Mesenchymal stem cell (in vitro differentiated cells and primary cell): Measurements from ENCODE around the gene PDZRN4.

Source experiments
- DNase-seq: peaks from one replicate; pipeline ENCODE4 v3.0.0-alpha.2; 2013
- H2AFZ ChIP-seq: one replicate; pipeline ENCODE4 v1.6.1; 2013; ENCODE audit warnings: low read depth, mild to moderate bottlenecking, control low read depth, inconsistent platforms, low read length, moderate library complexity
- H2AK5ac ChIP-seq: 2 replicates; pipeline ENCODE4 v1.6.1; 2013; ENCODE audit warnings: low read length, moderate library complexity, mild to moderate bottlenecking, inconsistent platforms; ENCODE audit not compliant: severe bottlenecking
- H2BK120ac ChIP-seq: one replicate; pipeline ENCODE4 v1.6.1; 2013; ENCODE audit warnings: low read depth, mild to moderate bottlenecking, inconsistent platforms, low read length, moderate library complexity
- H2BK12ac ChIP-seq, 2 experiments: one replicate each; pipeline ENCODE4 v1.6.1; 2013; ENCODE audit warnings: inconsistent platforms in 2 of 2, low read length in 2 of 2, mild to moderate bottlenecking in 2 of 2, moderate library complexity in 2 of 2, control low read depth in 1 of 2
- H2BK15ac ChIP-seq: one replicate; pipeline ENCODE4 v1.6.1; 2013; ENCODE audit warnings: mild to moderate bottlenecking, low read depth, inconsistent platforms; ENCODE audit not compliant: poor library complexity, severe bottlenecking
- H2BK5ac ChIP-seq: 2 replicates; pipeline ENCODE4 v1.6.1; 2013; ENCODE audit warnings: low read depth, mild to moderate bottlenecking, low read length, control low read depth, inconsistent platforms; ENCODE audit not compliant: poor library complexity, severe bottlenecking
- H3K14ac ChIP-seq, 2 experiments: one replicate each; pipeline ENCODE4 v1.6.1; 2013; ENCODE audit warnings: inconsistent platforms in 2 of 2, low read length in 2 of 2, control low read depth in 1 of 2, mild to moderate bottlenecking in 1 of 2, moderate library complexity in 1 of 2
- H3K18ac ChIP-seq, 2 experiments: one replicate each; pipeline ENCODE4 v1.6.1; 2013; ENCODE audit warnings: inconsistent platforms in 2 of 2, low read length in 2 of 2, control low read depth in 1 of 2, low read depth in 1 of 2, mild to moderate bottlenecking in 1 of 2
- H3K23ac ChIP-seq, 2 experiments: one replicate each; pipeline ENCODE4 v1.6.1; 2013; ENCODE audit warnings: inconsistent platforms in 2 of 2, low read length in 2 of 2, mild to moderate bottlenecking in 2 of 2, moderate library complexity in 2 of 2, control low read depth in 1 of 2
- H3K27ac ChIP-seq: 2 replicates; pipeline ENCODE4 v1.5.1; 2013; ENCODE audit warnings: mild to moderate bottlenecking, moderate library complexity, low read length, control low read depth, inconsistent platforms; ENCODE audit not compliant: poor library complexity, severe bottlenecking
- H3K27me3 ChIP-seq, 2 experiments: 2 replicates each; pipeline versions ENCODE4 v1.6.1 to v1.7.0; 2013; ENCODE audit warnings: low read length in 2 of 2, mild to moderate bottlenecking in 2 of 2, moderate library complexity in 2 of 2, control low read depth in 1 of 2, inconsistent platforms in 1 of 2; ENCODE audit not compliant: control insufficient read depth in 1 of 2, insufficient read depth in 1 of 2
- H3K36me3 ChIP-seq, 2 experiments: 2 replicates each; pipeline versions ENCODE4 v1.6.1 to v1.7.0; 2013; ENCODE audit warnings: low read length in 2 of 2, control low read depth in 1 of 2, inconsistent platforms in 1 of 2, low read depth in 1 of 2, mild to moderate bottlenecking in 1 of 2; ENCODE audit not compliant: insufficient read depth in 2 of 2, control insufficient read depth in 1 of 2
- H3K4ac ChIP-seq, 2 experiments: one replicate each; pipeline ENCODE4 v1.6.1; 2013; ENCODE audit warnings: inconsistent platforms in 2 of 2, low read length in 2 of 2, mild to moderate bottlenecking in 2 of 2, moderate library complexity in 2 of 2, control low read depth in 1 of 2, low read depth in 1 of 2
- H3K4me1 ChIP-seq: 2 replicates; pipeline ENCODE4 v1.6.1; 2013; ENCODE audit warnings: low read depth, low read length, control low read depth; ENCODE audit not compliant: control insufficient read depth, insufficient read depth
- H3K4me2 ChIP-seq: 2 replicates; pipeline ENCODE4 v1.6.1; 2013; ENCODE audit warnings: low read length, mild to moderate bottlenecking, inconsistent platforms; ENCODE audit not compliant: poor library complexity, severe bottlenecking
- H3K4me3 ChIP-seq, 2 experiments: 2 replicates each; pipeline versions ENCODE4 v1.5.1 to v1.7.0; 2013; ENCODE audit warnings: low read length in 2 of 2, mild to moderate bottlenecking in 2 of 2, control low read depth in 1 of 2, low read depth in 1 of 2; ENCODE audit not compliant: insufficient read depth in 1 of 2
- H3K79me1 ChIP-seq: replicated peaks from 2 replicates; pipeline ENCODE4 v1.6.1; 2013; ENCODE audit warnings: mild to moderate bottlenecking, control low read depth, low read length, inconsistent platforms; ENCODE audit not compliant: poor library complexity, severe bottlenecking
- H3K9ac ChIP-seq: 2 replicates; pipeline ENCODE4 v1.7.0; 2013; ENCODE audit warnings: mild to moderate bottlenecking, low read length, moderate library complexity
- H3K9me3 ChIP-seq: 2 replicates; pipeline ENCODE4 v1.7.0; 2013; ENCODE audit warnings: mild to moderate bottlenecking, low read length; ENCODE audit not compliant: control insufficient read depth
- H4K8ac ChIP-seq: one replicate; pipeline ENCODE4 v1.6.1; 2013; ENCODE audit warnings: inconsistent platforms, mild to moderate bottlenecking, low read length, moderate library complexity
- H4K91ac ChIP-seq: one replicate; pipeline ENCODE4 v1.6.1; 2013; ENCODE audit warnings: mild to moderate bottlenecking, low read length, inconsistent platforms
- WGBS: methylation state at CpG from one replicate; pipeline ENCODE4 v1.1.7; 2013; ENCODE audit warnings: mixed read lengths; 5-methylcytosine and 5-hydroxymethylcytosine counted together

PDZRN4 gene

DNA sequence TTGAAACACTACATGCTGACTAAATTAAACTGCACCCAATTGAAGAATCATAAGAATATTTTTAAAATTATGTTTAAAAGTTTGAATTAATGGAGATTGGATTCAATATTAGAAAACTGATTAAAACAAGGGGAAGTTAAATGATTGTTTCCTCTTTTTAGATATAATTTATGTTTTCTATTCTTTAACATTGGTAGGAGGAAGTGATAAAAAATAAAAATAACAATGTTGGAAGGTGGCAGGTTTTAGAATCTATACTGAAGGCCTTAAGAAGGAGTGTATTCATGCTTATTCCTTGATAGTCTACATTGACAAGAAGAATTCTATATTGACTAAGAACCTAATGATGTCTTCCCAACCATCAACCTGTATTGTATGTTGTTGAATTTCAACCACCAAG is 168.1 kb downstream of the PDZRN4 start:
- DNase-seq, result no peak
- Histone ChIP-seq H3K27me3 (no peaks in the 10 kb centered on the region), H3K9me3 (no peaks in the 10 kb centered on the region), H3K27ac (no peak overlapping the region), H2AFZ (no peak overlapping the region), H3K4ac (no peak overlapping the region), H2BK12ac (no peak overlapping the region), H3K4me1 (no peaks in the 10 kb centered on the region), H3K14ac (no peak overlapping the region), H3K4me2 (no peak overlapping the region), H2AK5ac (no peak overlapping the region), H2BK120ac (no peak overlapping the region), H4K8ac (no peak overlapping the region), H3K4me3 (no peak overlapping the region), H2BK15ac (no peak overlapping the region), H3K23ac (no peak overlapping the region), H3K36me3 (no peaks in the 10 kb centered on the region), H3K9ac (no peak overlapping the region), H3K79me1 (no peaks in the 10 kb centered on the region), H2BK5ac (no peak overlapping the region), H4K91ac (no peak overlapping the region), H3K18ac (no peak overlapping the region)

DNA sequence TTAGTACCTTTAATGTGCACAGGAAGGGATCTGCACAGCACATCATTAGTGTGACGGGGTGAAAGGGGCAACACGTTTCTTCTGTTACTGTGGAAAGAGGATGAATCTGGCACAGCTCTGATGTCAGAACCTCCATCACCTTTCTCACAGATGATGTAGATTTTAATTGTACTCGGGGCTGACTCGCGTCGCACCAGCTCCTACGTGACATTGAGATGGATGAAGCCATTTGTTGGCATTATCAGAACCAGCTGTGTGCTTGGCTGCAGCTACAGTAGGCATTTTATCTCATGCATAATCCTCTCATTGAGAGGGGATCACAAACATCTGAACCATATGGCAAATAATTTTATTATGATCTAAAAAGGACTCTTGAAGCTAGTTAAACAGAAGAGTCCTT is 173.6 kb downstream of the PDZRN4 start:
- no peak overlapping the region for H3K4me3 ChIP-seq
- no peak overlapping the region for H2BK120ac ChIP-seq
- no peak overlapping the region for H2AK5ac ChIP-seq
- H2BK5ac ChIP-seq, result no peak overlapping the region
- no peaks in the 10 kb centered on the region for H3K9me3 ChIP-seq
- no peak overlapping the region for H2BK12ac ChIP-seq
- H3K4me1 ChIP-seq, result no peaks in the 10 kb centered on the region
- H3K23ac ChIP-seq, result no peak overlapping the region
- H3K4ac ChIP-seq, result no peak overlapping the region
- DNase-seq, result no peak
- H3K9ac ChIP-seq, result no peak overlapping the region
- H3K27me3 ChIP-seq, result no peaks in the 10 kb centered on the region
- peak overlapping the region; percentile 4 for H4K8ac ChIP-seq
- no peak overlapping the region for H3K18ac ChIP-seq
- H2AFZ ChIP-seq, result no peak overlapping the region
- no peaks in the 10 kb centered on the region for H3K36me3 ChIP-seq
- H3K79me1 ChIP-seq, result no peaks in the 10 kb centered on the region
- no peak overlapping the region for H3K4me2 ChIP-seq
- no peak overlapping the region for H2BK15ac ChIP-seq
- no peak overlapping the region for H3K27ac ChIP-seq
- H4K91ac ChIP-seq, result no peak overlapping the region
- 72% methylated on average over 6 of the region's 7 CpGs for WGBS
- H3K14ac ChIP-seq, result no peak overlapping the region

DNA sequence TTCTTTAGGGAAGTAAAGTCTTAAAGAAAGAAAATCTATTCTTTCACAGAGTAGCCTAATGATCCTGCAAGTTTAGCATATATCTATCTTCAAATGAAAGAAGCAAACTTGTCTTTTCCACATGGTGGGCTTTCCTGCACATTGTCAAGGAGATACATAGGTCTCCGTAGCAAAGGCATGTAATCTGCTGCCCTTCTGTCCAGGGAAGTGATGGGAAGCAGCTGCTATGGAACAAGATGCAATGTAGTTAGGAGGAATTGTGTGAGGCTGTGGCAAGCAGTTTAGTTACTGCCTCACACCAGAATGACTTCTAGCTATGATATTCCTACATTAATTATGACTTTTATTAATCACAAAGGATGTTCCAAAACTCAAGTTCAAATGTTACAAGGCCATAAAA is 174.4 kb downstream of the PDZRN4 start:
- Histone ChIP-seq H3K9ac (no peak overlapping the region), H3K4ac (no peak overlapping the region), H3K27me3 (no peaks in the 10 kb centered on the region), H2BK5ac (no peak overlapping the region), H2AFZ (no peak overlapping the region), H3K4me1 (no peaks in the 10 kb centered on the region), H3K4me2 (no peak overlapping the region), H3K36me3 (no peaks in the 10 kb centered on the region), H3K23ac (no peak overlapping the region), H3K4me3 (no peak overlapping the region), H4K8ac (no peak overlapping the region), H2BK15ac (no peak overlapping the region), H2AK5ac (no peak overlapping the region), H4K91ac (no peak overlapping the region), H2BK12ac (no peak overlapping the region), H3K79me1 (no peaks in the 10 kb centered on the region), H3K27ac (no peak overlapping the region), H3K18ac (no peak overlapping the region), H3K9me3 (no peaks in the 10 kb centered on the region), H3K14ac (no peak overlapping the region), H2BK120ac (no peak overlapping the region)
- WGBS, result 9% methylated on average over 1 of the region's 1 CpG
- no peak for DNase-seq

DNA sequence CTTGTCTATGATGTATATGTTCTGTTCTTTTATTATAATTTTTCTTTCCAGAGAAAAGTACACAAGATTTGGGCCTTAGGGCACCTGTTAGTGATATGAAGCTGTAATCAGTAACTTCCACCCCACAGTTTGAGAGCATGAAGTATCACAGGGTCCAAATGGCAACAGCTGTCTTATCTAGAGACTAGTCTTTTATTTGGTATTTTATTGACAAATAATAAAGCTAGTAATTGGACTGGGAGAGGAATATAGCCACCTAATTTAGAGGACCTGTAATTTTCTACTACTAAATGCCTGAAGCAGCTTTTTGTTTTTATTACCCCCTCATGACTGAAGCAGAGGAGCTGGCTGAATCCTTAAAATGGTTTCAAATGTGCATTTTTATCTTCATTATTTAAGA is 174.8 kb downstream of the PDZRN4 start:
- Histone ChIP-seq H3K27me3 (no peaks in the 10 kb centered on the region), H3K79me1 (no peaks in the 10 kb centered on the region)

More for the DNA sequence above, 174.8 kb downstream of the PDZRN4 start:
- Histone ChIP-seq H2AK5ac (no peak overlapping the region), H2BK15ac (no peak overlapping the region), H3K9ac (no peak overlapping the region), H2AFZ (no peak overlapping the region), H3K4me1 (no peaks in the 10 kb centered on the region), H4K91ac (no peak overlapping the region), H2BK12ac (no peak overlapping the region), H2BK120ac (no peak overlapping the region), H3K18ac (no peak overlapping the region), H3K27ac (no peak overlapping the region), H3K9me3 (no peaks in the 10 kb centered on the region), H4K8ac (no peak overlapping the region), H3K4me2 (no peak overlapping the region), H2BK5ac (no peak overlapping the region), H3K4me3 (no peak overlapping the region), H3K36me3 (no peaks in the 10 kb centered on the region), H3K14ac (no peak overlapping the region), H3K4ac (no peak overlapping the region), H3K23ac (no peak overlapping the region)
- no peak for DNase-seq
